Erythroblast (primary cell): ENCODE measurements around the gene GID4.

ENCODE experiments used
- GATA1 ChIP-seq: IDR thresholded peaks from 2 replicates; pipeline ENCODE4 v1.6.1; 2011; ENCODE audit warnings: low read depth, mild to moderate bottlenecking, control low read depth, low read length, moderate library complexity
- POLR2A ChIP-seq: IDR thresholded peaks from 2 replicates; pipeline ENCODE4 v1.6.1; 2011; ENCODE audit warnings: mild to moderate bottlenecking, low read length

- TF ChIP-seq POLR2A, result no peak
- no peak for TF ChIP-seq GATA1
Measured at GRCh38 chr17:18116078-18116477, 76.9 kb downstream of the GID4 start.
